GM18502 (cell line): Measurements from ENCODE around the gene GDF7.

Experiments used
- ATAC-seq: cut with Tn5 transposase; IDR thresholded peaks from one replicate; pipeline ENCODE4 v1.9.1; 2021; ENCODE audit warnings: mild to moderate bottlenecking; ENCODE audit not compliant: unreplicated experiment, poor library complexity

Gene GDF7

GRCh38 chr2:20725782-20726181 is 58.8 kb downstream of the GDF7 start:
- ATAC-seq: no peak

GRCh38 chr2:20726913-20727312 is 60.0 kb downstream of the GDF7 start:
- ATAC-seq: no peak

DNA sequence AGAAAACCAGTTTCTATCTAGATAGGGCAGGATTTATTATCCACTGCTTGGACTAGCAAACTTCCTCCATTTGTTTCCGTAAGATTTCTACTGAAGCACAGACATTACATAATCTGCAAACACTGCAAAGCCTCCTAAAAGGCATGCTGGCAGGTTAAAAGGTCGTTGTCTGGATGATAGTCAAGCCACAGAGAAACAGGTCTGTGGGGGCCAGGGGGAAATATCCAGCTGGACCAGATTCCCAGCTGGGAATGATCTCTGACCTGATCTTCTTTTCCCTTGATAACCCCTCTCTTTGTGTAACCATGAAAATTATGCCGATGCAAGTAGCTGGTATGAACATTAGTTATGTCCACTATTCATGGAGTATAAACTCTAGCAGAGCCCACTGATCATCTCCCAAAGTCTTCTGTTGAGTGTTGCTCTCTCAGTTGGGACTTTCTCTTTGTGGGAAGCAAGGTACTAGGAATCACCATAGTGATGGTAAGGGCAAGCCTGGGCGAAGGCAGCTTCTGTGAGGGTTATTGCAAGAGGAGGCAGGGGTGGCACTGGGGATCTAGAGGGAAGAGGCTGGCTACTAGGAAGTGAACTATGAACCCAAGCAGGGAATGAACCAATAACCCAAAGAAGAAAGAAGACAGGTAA is 61.3 kb downstream of the GDF7 start:
- no peak for ATAC-seq
